GM13977 (cell line): ENCODE results near the gene CD99.

Source experiments
- DNase-seq: peaks from one replicate; pipeline ENCODE4 v3.0.0; 2012; ENCODE audit warnings: low spot score
- in situ Hi-C: fragments of 300-500 bp; cut with MboI; formaldehyde crosslinking; loops from one replicate; pipeline ENCODE4 v1.12.0; 2022; ENCODE audit warnings: low sequenced_read_pairs, low pct_unique_long_range_greater_than_20kb, mixed read lengths, inconsistent platforms; ENCODE audit not compliant: unreplicated experiment
- TF ChIP-seq, protein P1 (sequence below): IDR thresholded peaks from 2 replicates; pipeline ENCODE4 v1.5.1; 2012; ENCODE audit warnings: mild to moderate bottlenecking, control low read depth; ENCODE audit not compliant: insufficient read depth; ENCODE audit errors: extremely low read depth, missing control alignments

Gene CD99

DNA sequence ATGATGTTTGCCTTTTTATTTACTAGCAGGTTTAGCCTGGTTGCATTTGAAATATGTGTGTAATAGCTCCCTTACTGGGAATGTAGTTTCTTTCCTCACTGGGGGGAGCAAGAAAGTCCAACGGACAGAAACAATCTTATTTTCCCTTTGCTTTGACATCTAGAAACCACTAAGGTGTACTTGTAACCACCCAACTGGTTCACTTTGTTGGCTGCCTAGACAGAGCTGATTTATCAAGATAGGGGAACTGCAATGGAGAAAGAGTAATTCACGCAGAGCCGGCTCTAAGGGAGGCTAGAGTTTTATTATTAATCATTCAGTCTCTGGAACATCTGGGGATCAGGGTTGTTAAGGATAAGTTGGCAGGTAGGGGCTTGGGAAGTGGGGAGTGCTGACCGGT, 91.1 kb downstream of the CD99 start:
- no peak for DNase-seq
- in situ Hi-C loops = no loop called here
- TF ChIP-seq, protein P1, sequence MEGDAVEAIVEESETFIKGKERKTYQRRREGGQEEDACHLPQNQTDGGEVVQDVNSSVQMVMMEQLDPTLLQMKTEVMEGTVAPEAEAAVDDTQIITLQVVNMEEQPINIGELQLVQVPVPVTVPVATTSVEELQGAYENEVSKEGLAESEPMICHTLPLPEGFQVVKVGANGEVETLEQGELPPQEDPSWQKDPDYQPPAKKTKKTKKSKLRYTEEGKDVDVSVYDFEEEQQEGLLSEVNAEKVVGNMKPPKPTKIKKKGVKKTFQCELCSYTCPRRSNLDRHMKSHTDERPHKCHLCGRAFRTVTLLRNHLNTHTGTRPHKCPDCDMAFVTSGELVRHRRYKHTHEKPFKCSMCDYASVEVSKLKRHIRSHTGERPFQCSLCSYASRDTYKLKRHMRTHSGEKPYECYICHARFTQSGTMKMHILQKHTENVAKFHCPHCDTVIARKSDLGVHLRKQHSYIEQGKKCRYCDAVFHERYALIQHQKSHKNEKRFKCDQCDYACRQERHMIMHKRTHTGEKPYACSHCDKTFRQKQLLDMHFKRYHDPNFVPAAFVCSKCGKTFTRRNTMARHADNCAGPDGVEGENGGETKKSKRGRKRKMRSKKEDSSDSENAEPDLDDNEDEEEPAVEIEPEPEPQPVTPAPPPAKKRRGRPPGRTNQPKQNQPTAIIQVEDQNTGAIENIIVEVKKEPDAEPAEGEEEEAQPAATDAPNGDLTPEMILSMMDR = no peak

DNA sequence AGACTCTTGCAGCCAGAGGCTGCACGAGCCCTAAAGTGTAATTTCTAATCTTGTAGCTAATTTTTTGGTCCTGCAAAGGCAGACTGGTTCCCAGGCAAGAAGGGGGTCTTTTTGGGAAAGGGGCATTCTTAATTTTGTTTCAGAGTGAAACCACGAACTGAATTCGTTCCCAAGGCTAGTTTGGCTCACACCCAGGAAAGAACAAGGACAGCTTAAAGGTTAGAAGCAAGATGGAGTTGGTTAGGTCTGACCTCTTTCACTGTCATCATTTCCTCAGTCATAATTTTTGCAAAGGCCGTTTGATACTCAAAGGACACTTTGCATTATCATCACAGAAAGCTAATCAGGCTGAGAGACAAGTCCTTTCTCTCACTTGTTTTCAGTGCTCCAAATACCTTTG, 91.7 kb downstream of the CD99 start:
- TF ChIP-seq, protein P1 = no peak
- in situ Hi-C loops = no loop called here
- DNase-seq = no peak

DNA sequence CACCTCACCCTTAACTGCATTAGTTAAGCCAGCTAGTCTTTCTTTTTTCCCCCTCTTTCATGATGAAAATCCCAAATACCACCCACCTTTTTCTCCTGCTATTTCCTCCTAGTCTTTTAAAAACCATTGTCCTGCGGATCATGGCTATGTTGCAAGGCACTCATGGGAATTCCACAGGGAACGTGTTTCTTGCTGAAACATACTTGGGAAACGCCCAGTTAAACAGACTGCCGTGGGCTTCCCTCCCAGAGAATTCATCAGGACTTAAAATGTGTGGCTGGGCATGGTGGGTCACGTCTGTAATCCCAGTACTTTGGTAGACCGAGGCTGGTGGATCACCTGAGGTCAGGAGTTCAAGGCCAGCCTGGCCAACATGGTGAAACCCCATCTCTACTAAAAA, 92.9 kb downstream of the CD99 start:
- TF ChIP-seq, protein P1 = no peak
- no peak for DNase-seq
- in situ Hi-C loops = no loop called here

DNA sequence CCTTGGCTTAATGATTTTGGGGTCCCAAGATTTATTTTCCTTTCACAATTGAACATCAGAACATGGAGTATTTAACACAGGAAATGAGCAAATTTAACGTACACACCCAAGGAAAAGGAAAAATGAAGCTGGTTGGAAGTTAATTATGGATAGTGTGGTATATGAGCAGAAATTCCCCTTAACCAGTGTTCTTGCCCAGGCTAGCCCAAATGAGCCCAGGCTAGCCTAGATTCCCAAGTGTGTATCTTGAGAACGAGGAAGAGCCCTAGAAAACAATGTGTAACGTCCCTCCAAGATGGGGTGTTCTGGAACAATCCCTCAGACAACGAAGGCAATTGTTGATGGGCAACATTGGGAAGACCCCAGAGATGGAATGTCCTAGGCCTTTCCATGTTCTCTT, 94.4 kb downstream of the CD99 start:
- in situ Hi-C loops = no loop called here
- TF ChIP-seq, protein P1 = no peak
- no peak for DNase-seq

DNA sequence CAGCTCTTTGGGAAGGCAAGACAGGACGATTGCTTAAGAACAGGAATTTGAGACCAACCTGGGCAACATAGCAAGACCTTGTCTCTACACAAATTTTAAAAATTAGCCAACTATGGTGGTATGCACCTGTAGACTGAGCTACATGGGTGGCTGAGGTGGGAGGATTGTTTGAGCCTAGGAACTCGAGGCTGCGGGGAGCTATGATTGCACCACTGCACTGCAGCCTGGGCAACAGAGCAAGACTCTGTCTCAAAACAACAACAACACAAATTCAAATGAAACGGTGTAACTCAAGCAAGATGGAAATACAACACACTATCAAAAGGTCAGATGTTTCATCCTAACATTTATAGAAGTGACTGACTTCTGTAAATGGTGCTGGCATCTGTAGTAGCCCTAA, 97.9 kb downstream of the CD99 start:
- no peak for DNase-seq
- TF ChIP-seq, protein P1 = no peak
- in situ Hi-C loops = no loop called here

DNA sequence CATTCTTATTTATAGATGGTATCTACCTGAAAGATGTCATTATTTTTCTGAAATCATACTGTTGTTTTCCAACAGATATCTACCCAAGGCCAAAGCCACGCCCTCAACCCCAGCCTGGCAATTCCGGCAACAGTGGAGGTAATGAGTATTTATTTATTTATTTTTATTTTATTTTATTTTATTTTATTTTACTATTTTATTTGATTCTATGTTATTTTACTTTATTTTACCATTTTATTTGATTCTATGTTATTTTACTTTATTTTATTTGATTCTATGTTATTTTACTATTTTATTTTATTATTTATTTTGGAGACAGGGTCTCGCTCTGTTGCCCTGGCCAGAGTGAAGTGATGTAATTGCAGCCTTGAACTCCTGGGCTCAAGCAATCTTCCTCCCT, 98.5 kb downstream of the CD99 start:
- in situ Hi-C loops = no loop called here
- TF ChIP-seq, protein P1 = no peak

More for the DNA sequence above, 98.5 kb downstream of the CD99 start:
- DNase-seq = no peak
